ENCODE results near the gene PTPN14.

- TF ChIP-seq CTCF (IDR thresholded peaks at IDR 0.05; ENCODE audit: borderline replicate concordance, extremely low read depth, low read length, poor library complexity, severe bottlenecking), result no peak
- TF ChIP-seq EZH2 (IDR thresholded peaks at IDR 0.05; ENCODE audit: borderline replicate concordance, low read depth, low read length, severe bottlenecking), result no peak
Measured at GRCh38 chr1:214542275-214543199, 8.9 kb downstream of the PTPN14 start.
